GM13976 (cell line): ENCODE results near the gene SPANXD.

ENCODE experiments used
- DNase-seq: peaks from one replicate; pipeline ENCODE4 v3.0.0; 2012; ENCODE audit warnings: low spot score
- CTCF ChIP-seq: IDR thresholded peaks from 2 replicates; pipeline ENCODE4 v1.5.1; 2012; ENCODE audit warnings: borderline replicate concordance, mild to moderate bottlenecking; ENCODE audit not compliant: insufficient read depth; ENCODE audit errors: extremely low read depth, missing control alignments, control extremely low read depth
- in situ Hi-C: fragments of 300-500 bp; cut with MboI; formaldehyde crosslinking; loops from one replicate; pipeline ENCODE4 v1.12.0; 2022; ENCODE audit warnings: low sequenced_read_pairs, mixed read lengths, inconsistent platforms; ENCODE audit not compliant: unreplicated experiment

The SPANXD gene

GRCh38 chrX:141701072-141701471, 2.5 kb upstream of the SPANXD start:
- TF ChIP-seq CTCF = no peak
- DNase-seq = no peak
- in situ Hi-C loops = no loop called here

GRCh38 chrX:141673946-141674345, 24.6 kb downstream of the SPANXD start:
- TF ChIP-seq CTCF = no peak
- no peak for DNase-seq
- in situ Hi-C loops = no loop called here

- TF ChIP-seq CTCF = no peak
- no peak for DNase-seq
- in situ Hi-C loops = no loop called here
Measured at GRCh38 chrX:141669689-141670088, 28.9 kb downstream of the SPANXD start.

- in situ Hi-C loops = no loop called here
- no peak for DNase-seq
- no peak for TF ChIP-seq CTCF
Measured at GRCh38 chrX:141668371-141668770, 30.2 kb downstream of the SPANXD start.

DNA sequence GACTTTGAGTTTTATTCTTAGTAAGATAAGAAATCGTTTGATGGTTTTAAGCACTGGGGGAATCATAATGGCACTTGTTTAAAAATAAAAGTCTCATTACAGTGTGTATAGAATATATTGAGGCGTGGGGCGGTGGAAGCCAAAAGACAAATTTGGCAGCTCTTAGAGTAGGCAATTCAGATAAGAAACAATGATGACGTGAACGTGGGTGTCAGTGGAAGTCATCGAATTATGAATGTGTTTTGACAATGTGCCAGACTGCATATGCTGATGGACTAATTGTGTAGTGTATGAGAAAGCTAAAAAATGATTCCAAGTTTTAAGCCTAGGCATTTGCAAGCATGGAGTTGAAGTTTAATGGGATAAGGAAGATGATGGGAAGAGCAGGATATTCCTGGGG, 35.8 kb downstream of the SPANXD start:
- no peak for DNase-seq
- in situ Hi-C loops = no loop called here
- no peak for TF ChIP-seq CTCF

- no peak for DNase-seq
- in situ Hi-C loops = no loop called here
- no peak for TF ChIP-seq CTCF
Measured at GRCh38 chrX:141652286-141652685, 46.3 kb downstream of the SPANXD start.
